Measurements from ENCODE around the gene RCCD1. TPM values are rescaled to one million over a fixed set of nuclear protein-coding genes. Genes with fewer than 3 reads are reported as not detected.

The RCCD1 gene
- total RNA-seq, 1 experiment from 2014 or later, result not detected

DNA sequence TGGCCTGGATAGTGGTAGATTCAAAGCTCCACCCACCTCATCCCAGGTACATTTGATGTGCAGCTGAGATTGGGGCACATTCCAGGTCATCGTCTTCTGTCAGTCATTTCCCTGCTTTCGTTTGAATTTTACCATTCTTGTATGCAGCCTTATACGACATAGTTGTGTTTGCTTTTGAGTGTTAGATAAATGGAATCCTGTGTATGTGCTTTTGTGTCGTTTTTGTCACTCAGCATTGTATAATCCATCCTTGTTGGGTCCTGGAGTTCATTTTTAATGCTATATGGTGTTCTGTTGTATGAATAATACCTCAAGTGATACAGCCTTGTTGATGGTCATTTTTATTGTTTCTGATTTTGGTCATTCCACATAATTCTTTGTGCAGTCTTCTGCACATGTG lies 7.3 kb downstream of the RCCD1 start:
- DNase-seq (ENCODE audit: low spot score), result no peak

DNA sequence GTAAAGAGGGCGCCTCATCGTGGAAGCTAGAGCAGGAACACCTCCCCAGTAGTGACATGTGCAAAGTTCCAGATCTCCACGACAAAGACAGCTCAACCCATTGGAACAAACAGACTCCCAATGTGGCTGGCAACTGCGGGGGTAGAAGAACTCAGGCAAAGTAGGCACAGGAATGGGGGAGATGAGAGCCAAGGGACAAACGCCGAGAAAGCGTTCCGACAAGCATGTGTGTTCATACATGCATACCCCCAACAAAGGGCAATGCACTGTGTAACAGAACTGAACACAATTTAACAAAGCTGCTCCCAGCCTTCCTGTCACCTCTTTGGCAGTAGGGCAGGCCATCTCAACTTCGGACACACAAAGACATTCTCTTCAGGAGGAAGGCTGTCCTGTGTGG lies 11.6 kb downstream of the RCCD1 start:
- no peak for DNase-seq (ENCODE audit: low spot score)

DNA sequence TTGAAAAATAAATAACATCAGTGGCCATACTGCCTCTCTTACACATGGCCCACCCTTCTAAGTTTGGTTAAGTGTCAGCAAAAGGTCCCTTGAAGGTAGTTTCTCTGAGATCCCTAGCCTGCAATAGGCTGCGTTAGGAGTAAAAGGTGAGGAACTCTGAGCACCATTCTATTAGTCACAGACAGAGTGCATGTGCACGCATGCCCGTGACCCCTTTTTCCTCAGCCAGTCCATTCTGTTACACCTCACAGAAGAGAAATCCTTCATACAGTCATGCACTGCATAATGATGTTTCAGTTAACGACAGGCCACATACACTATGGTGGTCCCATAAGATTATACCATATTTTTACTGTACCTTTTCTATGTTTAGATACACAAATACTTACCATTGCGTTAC lies 12.5 kb downstream of the RCCD1 start:
- no peak for DNase-seq (ENCODE audit: low spot score)

DNA sequence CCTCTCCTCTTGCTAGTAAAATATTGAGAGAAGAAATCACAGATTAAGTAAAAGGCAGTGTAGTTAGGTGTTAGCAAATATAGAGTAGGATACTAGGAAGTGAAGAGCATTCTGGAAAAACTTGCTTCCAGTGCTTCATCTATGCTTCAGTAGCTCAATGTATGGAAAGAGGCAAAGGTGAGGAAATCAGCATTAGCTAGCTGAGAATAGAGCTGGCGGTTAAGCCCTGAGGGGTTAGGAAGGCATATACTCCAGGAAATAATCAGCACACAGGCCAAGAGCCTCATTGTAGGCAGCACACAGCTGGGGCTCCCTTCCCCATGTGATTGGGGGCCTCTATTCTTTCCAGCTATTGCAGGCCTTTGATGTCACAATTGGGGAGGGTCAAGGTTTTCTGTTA lies 13.8 kb downstream of the RCCD1 start:
- no peak for DNase-seq (ENCODE audit: low spot score)

DNA sequence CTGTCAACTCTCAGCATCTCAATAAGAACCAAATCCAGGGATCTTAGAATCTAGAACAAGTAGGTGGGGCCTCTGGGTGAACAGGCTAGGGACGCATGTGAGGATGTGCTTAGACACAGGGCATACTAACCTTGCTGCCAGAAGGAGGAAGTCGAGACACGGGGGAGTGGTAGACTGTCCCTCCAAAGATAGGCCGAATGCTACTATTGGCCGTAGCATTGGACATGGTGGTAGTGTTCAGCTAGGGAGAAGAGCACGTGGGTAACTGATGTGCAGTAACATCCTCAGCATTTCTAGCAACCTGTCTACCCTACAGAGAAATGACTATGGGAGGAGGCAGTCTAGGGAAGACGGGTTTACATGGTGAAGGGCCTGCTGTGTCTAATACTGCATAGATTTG lies 15.6 kb downstream of the RCCD1 start:
- no peak for DNase-seq (ENCODE audit: low spot score)

DNA sequence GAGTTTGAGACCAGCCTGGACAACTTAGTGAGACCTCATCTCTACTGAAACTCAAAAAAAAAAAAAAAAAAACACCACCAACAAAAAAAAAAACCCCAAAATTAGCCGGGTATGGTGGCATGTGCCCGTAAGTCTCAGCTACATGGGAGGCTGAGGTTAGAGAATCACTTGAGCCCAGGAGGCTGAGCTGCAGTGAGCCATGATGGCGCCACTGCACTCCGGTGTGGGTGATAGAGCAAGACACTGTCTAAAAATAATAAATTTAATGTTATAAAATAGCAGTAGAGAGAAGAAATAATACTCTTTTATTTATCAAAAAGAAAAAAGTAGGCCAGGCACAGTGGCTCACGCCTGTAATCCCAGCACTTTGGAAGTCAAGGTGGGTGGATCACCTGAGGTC lies 17.4 kb downstream of the RCCD1 start:
- DNase-seq (ENCODE audit: low spot score), result no peak

DNA sequence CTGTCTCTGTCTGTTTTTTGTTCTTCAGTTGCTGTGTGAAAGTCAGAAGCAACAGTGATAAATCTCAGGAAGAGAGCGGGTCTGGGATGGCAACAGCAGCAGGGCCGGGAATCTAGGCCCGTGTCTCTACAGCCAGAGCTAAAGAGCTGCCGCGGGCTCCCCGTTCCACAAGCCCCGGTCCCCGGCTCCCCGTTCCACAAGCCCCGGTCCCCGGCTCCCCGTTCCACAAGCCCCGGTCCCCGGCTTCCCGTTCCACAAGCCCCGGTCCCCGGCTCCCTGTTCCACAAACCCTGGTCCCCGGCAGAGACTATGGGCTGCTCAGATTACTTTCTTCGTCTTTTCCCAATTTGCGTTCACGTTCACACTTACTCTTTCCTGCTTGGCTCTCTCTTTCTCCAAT lies 19.5 kb downstream of the RCCD1 start:
- no peak for DNase-seq (ENCODE audit: low spot score)

DNA sequence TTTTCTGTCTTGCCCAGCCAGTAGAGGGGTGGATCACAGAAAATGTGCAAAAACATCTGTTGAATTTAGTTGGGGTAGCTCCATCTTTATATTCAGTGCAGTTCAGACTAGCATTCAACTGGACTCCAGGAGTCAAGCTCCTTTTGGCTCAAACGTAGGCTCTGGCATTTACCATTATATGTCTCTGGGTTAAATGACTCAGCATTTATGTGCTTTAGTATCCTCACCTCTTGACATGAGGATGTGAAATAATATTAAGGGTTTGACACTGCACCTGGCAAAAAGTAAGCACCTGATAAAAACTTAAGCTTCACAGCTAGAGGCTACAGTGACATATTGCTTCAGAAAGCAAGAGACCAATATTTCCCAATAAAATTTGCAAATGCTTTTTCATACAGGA lies 24.9 kb downstream of the RCCD1 start:
- no peak for DNase-seq (ENCODE audit: low spot score)

DNA sequence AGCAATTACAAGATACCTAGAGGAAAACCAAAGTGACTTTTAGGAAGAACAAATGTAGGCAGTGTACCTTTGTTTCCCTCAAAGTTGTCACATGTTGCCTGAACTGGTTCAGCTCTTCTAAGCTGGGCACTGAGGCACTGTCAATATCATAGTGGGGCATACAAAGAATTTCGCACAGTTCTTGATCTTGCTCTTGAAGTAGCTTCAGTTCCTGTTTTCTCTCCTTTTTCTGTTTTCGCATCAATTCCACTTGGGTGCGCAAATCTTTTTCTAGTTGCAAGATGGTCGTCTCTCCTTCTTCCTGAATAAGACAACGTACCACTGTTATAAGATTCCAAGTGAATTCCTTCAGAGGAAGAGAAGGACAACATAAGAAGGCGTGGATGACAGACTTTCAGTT lies 27.0 kb downstream of the RCCD1 start:
- DNase-seq (ENCODE audit: low spot score), result no peak

DNA sequence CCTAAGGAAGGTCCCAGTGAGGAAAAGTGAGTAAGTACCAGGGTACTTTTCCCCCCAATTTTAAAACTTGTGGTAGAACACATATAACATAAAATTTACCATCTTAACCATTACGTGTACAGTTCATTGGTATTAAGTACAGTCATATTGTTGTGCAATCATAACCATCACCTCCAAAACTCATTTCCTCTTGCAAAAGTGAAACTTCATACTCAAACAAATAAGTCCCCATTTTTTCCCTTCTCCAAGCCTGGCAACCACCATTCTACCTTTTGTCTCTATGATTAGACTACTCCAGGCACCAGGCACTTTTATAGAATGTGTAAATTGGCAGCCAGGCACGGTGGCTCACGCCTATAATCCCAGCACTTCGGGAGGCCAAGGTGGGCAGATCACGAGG lies 27.5 kb downstream of the RCCD1 start:
- no peak for DNase-seq (ENCODE audit: low spot score)

DNA sequence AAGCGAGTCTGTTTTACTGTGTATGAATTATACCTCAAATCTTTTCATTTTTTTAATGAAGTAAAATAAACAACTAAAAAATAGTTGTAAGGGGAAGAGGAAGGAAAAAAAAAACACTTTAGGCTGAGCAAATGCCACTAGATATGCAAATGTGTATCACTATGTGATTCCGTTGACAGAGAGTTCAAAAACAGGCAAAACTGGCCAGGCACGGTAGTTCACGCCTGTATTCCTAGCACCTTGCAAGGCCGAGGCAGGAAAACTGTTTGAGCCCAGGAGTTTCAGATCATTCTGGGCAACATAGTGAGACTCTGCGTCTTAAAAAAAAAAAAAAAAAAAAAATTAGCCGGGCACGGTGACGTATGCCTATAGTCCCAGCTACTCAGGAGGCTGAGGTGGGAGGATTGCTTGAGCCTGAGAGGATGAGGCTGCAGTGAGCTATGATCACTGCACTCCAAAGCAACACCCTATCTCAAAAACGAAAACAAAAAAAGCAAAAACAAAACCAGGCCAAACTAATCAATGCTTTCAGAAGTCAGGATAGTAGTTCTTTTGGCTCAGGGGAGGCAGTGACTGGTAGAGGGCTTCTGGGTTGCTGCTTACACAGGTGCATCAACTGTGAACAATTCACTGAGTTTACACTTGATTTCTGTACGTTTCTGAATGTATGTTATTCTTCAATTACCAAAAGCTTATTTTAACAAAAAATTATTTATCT lies 32.3 kb downstream of the RCCD1 start:
- DNase-seq (ENCODE audit: low spot score), result no peak

DNA sequence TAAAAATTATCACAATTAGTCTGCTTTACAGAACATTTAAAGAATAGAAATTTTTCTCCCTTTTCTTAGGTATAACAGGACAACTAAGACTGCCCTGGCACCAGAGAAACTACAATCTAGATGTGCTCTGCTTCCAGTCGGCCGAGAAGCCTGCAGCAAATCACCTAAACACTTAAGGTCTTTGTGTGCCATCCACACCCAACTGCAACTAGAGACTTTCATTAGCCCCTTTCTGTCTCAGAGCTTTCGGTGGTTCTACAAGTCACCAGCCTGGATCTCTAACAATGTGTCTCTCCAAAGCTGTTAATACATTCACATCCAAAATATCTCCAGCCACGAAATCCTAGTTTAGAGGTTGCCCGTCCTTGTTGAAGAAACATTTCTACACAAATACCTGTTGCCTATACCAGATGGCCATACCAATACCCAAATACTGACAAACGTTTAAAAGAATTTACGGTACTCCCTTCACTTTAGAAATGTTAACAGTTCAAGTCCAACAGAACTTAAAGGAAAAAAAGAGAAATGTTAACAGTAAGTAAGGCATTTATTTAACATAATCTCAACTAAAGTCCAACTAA lies 33.0 kb downstream of the RCCD1 start:
- DNase-seq (ENCODE audit: low spot score), result no peak

DNA sequence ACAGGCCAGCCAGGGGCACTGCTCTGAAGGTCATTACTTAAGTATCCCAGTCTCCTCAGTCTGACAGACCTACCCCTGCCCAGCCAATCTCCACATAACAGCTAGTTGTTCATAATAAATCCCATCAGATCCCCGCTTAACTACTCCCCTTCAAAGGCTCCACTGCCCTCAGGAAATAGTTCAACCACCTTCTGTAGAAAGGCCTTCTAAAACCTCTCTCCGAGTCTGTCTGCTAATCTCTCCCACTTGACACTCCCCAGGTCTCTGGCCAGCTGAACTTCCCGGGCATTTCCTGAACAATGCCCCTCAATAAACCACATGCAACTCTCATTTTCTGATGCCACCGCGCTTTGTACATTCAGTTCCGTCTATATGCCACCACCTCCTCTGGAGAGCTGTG lies 33.6 kb downstream of the RCCD1 start:
- DNase-seq (ENCODE audit: low spot score), result no peak

DNA sequence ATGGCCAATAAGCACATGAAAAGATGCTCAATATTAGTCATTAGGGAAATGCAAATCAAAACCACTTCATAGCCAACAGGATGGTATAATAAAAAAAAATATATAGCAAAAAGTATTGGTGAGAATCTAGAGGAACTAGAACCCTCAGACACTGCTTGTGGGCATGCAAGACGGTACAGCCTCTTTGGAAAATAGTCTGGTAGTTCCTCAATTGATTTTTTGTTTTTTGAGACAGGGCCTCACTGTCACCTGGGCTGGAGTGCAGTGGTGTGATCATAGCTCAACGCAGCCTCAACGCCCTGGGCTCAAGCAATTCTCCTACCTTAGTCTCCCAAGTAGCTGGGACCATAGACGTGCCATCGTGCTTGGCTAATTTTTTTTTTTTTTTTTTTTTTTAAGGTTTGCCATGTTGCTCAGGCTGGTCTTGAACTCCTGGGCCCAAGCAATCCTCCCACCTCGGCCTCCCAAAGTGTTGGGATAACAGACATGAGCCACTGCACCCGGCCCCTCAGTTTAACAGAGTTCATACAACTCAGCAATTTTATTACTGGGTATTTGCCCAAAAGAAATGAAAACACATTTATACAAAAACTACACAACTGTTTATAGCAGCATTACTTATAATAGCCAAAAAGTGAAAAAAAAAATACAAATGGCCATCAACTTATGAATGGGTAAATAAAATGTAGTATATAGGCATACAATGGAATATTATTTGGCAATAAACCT lies 34.5 kb downstream of the RCCD1 start:
- DNase-seq (ENCODE audit: low spot score), result no peak

DNA sequence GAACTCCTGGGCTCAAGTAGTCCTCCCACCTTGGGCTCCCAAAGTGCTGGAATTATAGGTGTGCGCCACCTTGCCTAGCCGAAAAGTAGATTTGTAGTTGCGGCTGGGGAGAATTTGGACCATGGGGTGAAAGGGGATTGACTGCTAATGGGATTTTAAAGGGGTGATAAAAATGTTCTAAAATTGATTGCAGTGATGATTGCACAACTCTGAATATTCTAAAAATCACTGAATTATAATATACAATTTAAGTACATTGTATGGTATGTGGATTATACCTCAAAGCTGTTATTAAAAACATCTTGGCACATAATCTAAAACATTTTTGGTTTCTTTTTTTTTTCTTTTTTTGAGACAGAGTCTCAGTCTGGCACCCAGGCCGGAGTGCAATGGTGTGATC lies 35.8 kb downstream of the RCCD1 start:
- DNase-seq (ENCODE audit: low spot score), result no peak

DNA sequence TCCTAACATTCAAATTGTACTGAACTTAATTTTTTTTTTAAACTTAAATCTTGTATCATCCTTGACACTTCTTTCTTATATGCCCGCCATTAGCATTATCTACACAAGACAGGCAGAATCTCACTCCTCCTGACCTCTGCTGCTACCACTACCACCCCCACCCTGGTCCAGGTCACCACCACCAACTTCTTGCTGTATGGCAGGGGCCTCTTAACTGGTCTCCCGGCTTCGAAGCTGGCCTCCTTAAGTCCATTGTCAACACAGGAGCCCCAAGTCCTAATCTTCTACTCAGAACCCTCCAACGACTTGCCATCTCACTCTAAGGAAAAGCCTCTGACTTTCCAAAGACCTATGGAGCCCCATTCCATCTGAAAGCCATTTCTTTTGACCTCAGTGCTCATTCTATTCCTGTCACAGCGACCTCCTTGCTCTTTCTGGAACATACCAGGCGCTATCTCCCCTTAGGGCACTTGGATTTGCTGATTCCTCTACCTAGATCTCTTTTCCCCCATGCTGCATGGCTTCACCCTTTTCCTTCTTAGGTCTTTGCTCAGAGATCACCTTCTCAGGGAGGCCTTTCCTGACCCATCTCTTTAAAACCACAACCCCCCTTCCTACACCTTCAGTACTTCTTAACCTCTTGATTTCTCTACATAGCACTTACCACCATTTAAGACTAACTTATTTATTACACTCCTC lies 37.1 kb downstream of the RCCD1 start:
- no peak for DNase-seq (ENCODE audit: low spot score)

DNA sequence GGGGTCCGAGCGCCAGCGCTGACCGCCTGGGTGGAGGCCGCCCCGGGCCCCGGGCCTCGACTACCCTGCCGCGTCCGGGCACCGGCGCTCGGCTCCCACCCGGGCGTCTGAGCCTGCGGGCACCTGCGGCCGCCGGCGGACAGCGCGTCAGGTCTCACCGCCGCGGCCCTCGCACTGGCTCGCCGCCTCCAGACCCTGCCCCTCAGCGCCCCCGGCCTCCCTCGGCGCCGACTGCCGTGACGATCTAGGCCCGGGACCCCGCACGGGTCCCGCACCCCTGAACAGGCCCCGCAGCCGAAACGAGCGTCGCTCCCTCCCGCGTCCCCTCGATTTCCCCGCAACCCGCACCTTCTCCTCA lies 39.4 kb downstream of the RCCD1 start:
- DNase-seq (ENCODE audit: low spot score), result no peak

DNA sequence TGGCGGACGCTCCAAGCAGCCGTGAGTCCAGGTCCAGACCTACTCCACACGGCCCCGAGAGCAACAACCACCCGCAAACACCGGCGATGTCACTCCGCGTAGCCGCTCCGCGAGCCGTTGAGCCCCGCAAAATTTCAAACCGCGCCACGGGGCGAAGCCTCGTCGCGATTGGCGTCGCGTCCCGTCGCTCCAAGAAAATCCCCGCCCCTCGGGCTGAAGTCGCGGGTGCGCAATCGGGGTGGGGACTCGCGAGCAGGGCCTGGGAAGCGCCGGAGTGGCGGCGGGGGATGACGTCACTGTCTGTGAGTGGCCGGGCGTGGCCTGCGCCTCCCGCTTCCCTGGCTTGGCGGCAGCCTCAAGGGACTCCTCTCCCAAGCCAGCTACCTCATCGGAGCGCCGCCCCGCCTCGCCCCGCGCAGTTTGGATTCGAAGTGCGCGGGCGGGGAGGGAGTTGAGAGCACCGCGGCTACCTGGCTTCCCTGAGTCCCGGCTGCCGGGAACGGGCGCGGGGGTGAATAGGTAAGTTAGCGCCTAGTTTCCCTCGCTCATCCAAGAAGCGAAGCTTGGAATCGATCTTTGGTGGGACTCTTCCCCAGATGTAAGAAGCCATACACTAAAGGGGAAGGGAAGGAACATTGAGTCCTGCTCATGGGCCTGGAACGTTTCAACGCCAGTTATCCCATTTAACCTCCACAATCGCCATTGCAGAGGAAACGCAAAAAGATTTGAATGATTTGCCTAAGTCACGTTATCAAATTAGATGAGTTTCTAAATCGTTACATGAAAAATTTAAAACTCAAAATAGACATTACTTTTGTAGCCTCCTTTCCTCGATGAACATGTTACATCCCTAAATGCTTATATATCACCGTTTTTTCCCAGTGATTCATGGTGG lies 40.0 kb downstream of the RCCD1 start, which contains the start of gene PRC1:
Gene PRC1, minus strand, starts transcription at position 119 of the 895 bp plus-strand sequence. Its CDS starts 118 bp downstream, at position 1.
- peak; percentile 96 for DNase-seq (ENCODE audit: low spot score)

DNA sequence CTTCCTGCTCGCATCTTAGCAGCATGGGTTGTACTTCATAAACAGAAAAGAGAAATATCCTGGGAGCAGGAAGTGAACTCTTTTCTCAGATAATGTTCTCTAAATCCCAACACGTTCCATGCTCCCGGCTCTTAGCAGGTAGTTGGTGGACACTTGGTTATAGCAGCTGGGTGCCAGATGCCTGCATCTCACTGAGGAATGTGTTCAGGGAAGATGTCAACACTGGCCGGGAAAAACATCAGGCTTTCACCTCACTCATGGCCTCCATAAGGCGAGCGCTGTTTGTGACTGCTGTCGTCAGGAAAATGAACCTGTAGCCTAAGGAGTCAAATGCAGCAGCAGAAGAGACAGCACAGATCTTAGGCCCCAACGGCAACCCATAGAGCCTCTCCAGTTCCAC lies 44.1 kb downstream of the RCCD1 start:
- DNase-seq (ENCODE audit: low spot score), result no peak

DNA sequence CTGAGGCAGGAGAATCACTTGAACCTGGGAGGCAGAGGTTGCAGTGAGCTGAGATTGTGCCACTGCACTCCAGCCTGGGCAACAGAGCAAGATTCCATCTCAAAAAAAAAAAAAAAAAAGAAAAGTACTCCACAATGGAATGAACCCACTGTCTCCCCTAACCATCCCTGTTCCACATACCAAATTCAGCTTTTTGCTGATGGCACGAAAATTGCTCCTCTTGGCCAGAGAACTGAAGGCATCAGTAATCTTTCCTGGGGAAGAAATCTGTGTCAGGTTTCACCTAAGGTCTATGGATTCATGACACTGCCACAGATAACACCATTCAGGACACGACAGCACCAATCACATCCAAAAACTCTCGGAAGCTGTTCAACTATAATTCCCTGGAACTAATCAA lies 46.5 kb downstream of the RCCD1 start:
- DNase-seq (ENCODE audit: low spot score), result no peak

DNA sequence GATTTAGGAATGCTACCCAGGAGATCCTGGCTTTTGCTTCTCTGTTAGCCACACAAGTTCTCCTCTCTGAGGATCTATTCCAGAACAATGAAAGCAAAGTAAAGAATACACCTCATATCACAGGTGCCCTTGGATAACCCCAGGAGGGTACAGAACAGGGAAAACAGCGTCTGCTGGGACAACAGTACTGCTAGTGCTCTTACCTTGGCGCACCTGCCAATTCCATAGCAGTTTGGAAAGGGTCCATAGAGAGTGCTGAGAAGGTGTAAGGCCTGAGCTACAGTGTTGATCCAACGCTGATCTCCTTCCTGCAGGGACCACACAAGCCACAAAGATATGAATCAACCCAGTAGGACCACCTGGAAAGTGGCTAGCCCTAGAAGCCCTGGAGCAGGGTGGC lies 52.6 kb downstream of the RCCD1 start:
- no peak for DNase-seq (ENCODE audit: low spot score)
